KG1 (cell line): Measurements from ENCODE around the gene PIK3R2.
"Not testable (repeated sequence)": the region's sequence is repeated elsewhere in the genome, so short reads cannot be mapped to it uniquely, and the experiment has no call there.

Source experiments
- DNase-seq: peaks from one replicate; lab custom pipeline; 2025; lab: John Stamatoyannopoulos, UW

PIK3R2 gene

DNA sequence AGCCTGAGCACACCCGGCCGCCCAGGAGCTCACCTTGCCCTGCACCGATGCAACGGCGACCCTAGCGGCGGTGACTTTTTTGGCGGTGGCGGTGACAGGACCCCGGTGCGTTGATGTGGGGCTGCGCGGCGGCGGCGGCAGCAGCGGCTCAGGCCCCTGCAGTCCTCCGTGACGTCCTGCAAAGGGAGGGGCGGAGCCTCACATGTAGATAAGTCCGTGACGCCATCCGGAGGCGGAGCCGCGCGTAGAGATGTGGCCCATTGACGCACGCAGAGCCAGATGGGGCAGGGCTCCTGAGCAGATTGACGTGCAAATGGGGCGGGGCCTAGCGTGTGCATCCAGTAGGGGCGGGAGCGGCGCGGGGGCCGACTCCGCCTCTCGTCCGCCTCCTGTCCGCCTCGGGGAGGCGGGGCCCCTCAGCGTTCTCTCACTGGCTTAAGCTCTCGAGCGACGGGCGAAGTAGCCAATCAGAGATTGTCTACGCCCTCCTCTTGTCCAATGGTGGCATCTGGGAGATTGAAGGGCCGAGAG, 51.0 kb downstream of the PIK3R2 start, which contains the start of gene RAB3A:
Gene RAB3A, minus strand, starts transcription at position 180 of the 531 bp plus-strand sequence. CDS start 1,302 bp downstream, outside the sequence.
- peak; percentile 99 for DNase-seq

- DNase-seq: no peak
Observed at GRCh38 chr19:18204394-18205199, 51.6 kb downstream of the PIK3R2 start.

DNA sequence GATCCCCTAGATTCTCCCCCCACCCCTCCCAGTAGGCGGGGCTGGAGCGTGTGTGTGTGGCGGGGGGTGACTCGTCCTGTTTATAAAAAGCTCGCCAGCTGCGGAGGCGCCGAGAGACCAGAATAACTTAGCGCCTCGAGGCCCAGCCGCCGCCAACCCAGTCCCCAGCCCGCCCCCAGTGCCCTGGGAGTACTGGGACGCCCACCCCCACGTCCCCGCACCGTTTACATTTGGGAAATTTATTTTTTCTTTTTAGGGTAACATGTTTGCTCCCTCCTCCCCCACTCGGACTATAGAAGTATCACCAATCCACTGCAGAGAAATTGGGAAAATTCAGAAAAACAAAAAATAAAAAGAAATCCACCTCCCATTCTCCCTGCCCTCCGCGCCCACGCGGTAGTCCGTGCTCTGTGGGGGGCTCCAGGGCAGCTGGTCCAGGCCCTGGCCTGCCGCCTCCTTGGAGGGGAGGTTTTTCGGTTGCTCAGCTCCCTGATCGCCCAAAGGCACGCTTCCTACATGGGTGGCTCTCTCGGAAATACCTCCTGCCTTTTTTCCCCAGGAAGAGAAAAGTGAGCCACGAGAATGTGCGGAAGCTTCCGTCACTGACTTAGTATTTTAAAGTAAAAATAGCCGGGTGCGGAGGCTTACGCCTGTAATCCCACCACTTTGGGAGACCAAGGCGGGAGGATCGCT, 52.4 kb downstream of the PIK3R2 start:
- peak; percentile 29 for DNase-seq

DNA sequence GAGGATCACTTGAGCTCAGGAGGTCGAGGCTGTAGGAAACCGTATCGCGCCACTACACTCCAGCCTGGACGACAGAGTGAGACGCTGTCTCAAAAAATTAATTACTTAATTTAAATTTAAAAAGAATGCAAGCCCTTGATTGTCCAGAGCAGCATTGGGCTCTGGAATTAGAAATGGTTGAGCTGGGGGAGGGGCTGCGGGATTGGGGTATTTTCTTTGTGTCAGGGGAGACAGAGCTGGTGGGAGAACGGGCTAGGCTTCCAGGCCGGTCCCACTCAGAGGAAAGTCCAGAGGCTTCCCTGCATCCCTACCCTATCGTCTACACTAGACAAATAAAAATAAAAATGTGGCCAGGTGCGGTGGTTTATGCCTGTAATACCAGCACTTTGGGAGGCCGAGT, 53.1 kb downstream of the PIK3R2 start:
- no peak for DNase-seq

GRCh38 chr19:18208098-18208951, 55.4 kb downstream of the PIK3R2 start:
- no peak for DNase-seq

- DNase-seq: not testable (repeated sequence)
Observed at GRCh38 chr19:18209912-18210311, 56.9 kb downstream of the PIK3R2 start.

- DNase-seq: no peak
Observed at GRCh38 chr19:18211683-18212082, 58.7 kb downstream of the PIK3R2 start.

GRCh38 chr19:18214779-18215433, 61.9 kb downstream of the PIK3R2 start:
- no peak for DNase-seq

- DNase-seq: no peak
Observed at GRCh38 chr19:18216789-18217188, 63.8 kb downstream of the PIK3R2 start.

- DNase-seq: no peak
Observed at GRCh38 chr19:18218159-18218558, 65.2 kb downstream of the PIK3R2 start.

- no peak for DNase-seq
Observed at GRCh38 chr19:18218600-18218999, 65.6 kb downstream of the PIK3R2 start.
